VCaP (cell line): ENCODE results near the gene DRGX.

Source experiments
- H3K27ac ChIP-seq: fragments of 450-650 bp; 2 replicates; pipeline ENCODE4 v1.5.1; 2017
- CTCF ChIP-seq: fragments of 450-650 bp; conservative IDR thresholded peaks from 2 replicates; pipeline ENCODE4 v1.5.1; 2017; ENCODE audit warnings: mild to moderate bottlenecking, moderate library complexity

The DRGX gene

GRCh38 chr10:49353026-49353894 is 42.6 kb downstream of the DRGX start:
- no peak overlapping the region for H3K27ac ChIP-seq
- TF ChIP-seq CTCF = no peak

- TF ChIP-seq CTCF = no peak
- peak overlapping the region; percentile 59 for H3K27ac ChIP-seq
Measured at GRCh38 chr10:49352323-49352722, 43.6 kb downstream of the DRGX start.

GRCh38 chr10:49351669-49352068 is 44.2 kb downstream of the DRGX start:
- H3K27ac ChIP-seq = peak overlapping the region; percentile 59
- no peak for TF ChIP-seq CTCF

GRCh38 chr10:49350846-49351532 is 44.9 kb downstream of the DRGX start:
- no peak for TF ChIP-seq CTCF
- H3K27ac ChIP-seq = peak overlapping the region; percentile 59

- no peak for TF ChIP-seq CTCF
- no peak overlapping the region for H3K27ac ChIP-seq
Measured at GRCh38 chr10:49350138-49350537, 45.8 kb downstream of the DRGX start.

GRCh38 chr10:49349390-49349789 is 46.5 kb downstream of the DRGX start:
- H3K27ac ChIP-seq = no peak overlapping the region
- no peak for TF ChIP-seq CTCF

- TF ChIP-seq CTCF = no peak
- no peak overlapping the region for H3K27ac ChIP-seq
Measured at GRCh38 chr10:49348593-49348992, 47.3 kb downstream of the DRGX start.
